HFF-Myc (cell line): ENCODE measurements around the gene GPX7.
A peak's percentile ranks its signal among the peaks of the same experiment; 100 is the strongest.

Experiments
- DNase-seq: peaks from one replicate; pipeline ENCODE4 v3.0.0-alpha.2; 2011; ENCODE audit warnings: low read depth; ENCODE audit errors: extremely low read depth
- H3K4me3 ChIP-seq: replicated peaks from 2 replicates; pipeline ENCODE4 v1.5.1; 2011; ENCODE audit warnings: low read depth, mild to moderate bottlenecking, control low read depth, low read length
- CTCF ChIP-seq: IDR thresholded peaks from 2 replicates; pipeline ENCODE4 v1.5.1; 2012; ENCODE audit warnings: mild to moderate bottlenecking, low read depth, low read length, control low read depth; ENCODE audit errors: missing control alignments

The GPX7 gene

GRCh38 chr1:52598729-52599128 lies 3.4 kb upstream of the GPX7 start:
- H3K4me3 ChIP-seq = no peak overlapping the region
- TF ChIP-seq CTCF = no peak
- no peak for DNase-seq

- no peak for DNase-seq
- TF ChIP-seq CTCF = no peak
- no peak overlapping the region for H3K4me3 ChIP-seq
Measured at GRCh38 chr1:52599236-52599635, 2.9 kb upstream of the GPX7 start.

- no peak overlapping the region for H3K4me3 ChIP-seq
- DNase-seq = no peak
- TF ChIP-seq CTCF = no peak
Measured at GRCh38 chr1:52600533-52601179, 1.5 kb upstream of the GPX7 start.

- TF ChIP-seq CTCF = no peak
- no peak overlapping the region for H3K4me3 ChIP-seq
- DNase-seq = no peak
Measured at GRCh38 chr1:52601519-52601918, 652 bp upstream of the GPX7 start.

- H3K4me3 ChIP-seq = peak overlapping the region; percentile 44
- no peak for DNase-seq
Measured at GRCh38 chr1:52602856-52603600, 857 bp downstream of the GPX7 start.

GRCh38 chr1:52603630-52604029 lies 1.5 kb downstream of the GPX7 start:
- no peak for DNase-seq
- no peak for TF ChIP-seq CTCF
- no peak overlapping the region for H3K4me3 ChIP-seq

More at GRCh38 chr1:52602856-52603600, 857 bp downstream of the GPX7 start:
- TF ChIP-seq CTCF = no peak
